Upper lobe of right lung (tissue), 1 donor: Measurements from ENCODE around the gene TLR8. TPM values are rescaled to one million over a fixed set of nuclear protein-coding genes. Genes with fewer than 3 reads are reported as not detected.

ENCODE experiments used
- ATAC-seq: fragments of 200-7000 bp; cut with Tn5 transposase; one replicate; pipeline ENCODE4 v1.9.1; 2020; ENCODE audit warnings: mild to moderate bottlenecking, moderate library complexity
- DNase-seq: peaks from one replicate; pipeline ENCODE4 v3.0.0-alpha.2; 2020
- H3K27ac ChIP-seq: fragments of 200-600 bp; one replicate; pipeline ENCODE4 v1.8.0; 2022
- H3K27me3 ChIP-seq: fragments of 200-600 bp; one replicate; pipeline ENCODE4 v1.8.0; 2022; ENCODE audit warnings: mild to moderate bottlenecking
- H3K36me3 ChIP-seq: fragments of 200-600 bp; one replicate; pipeline ENCODE4 v1.8.0; 2022
- H3K4me1 ChIP-seq: fragments of 200-600 bp; one replicate; pipeline ENCODE4 v1.8.0; 2022
- H3K4me3 ChIP-seq: fragments of 200-600 bp; one replicate; pipeline ENCODE4 v1.8.0; 2022; ENCODE audit warnings: mild to moderate bottlenecking
- H3K9me3 ChIP-seq: fragments of 200-600 bp; one replicate; pipeline ENCODE4 v1.8.0; 2022
- intact Hi-C: fragments of 100-400 bp; cut with DNase I; formaldehyde crosslinking; loops from one replicate; pipeline ENCODE4 v1.11.0; 2022
- total RNA-seq: library from RNA; stranded (reverse); fragmentation: NEBNext Ultra II Directional; extraction: Animal tissue kit (Norgen Biotek cat#: 25700); gene quantifications from one replicate; pipeline ENCODE4 v1.2.1, GENCODE V29; 2021
- TF ChIP-seq, protein P1 (sequence below): fragments of 200-600 bp; IDR thresholded peaks from one replicate; pipeline ENCODE4 v1.8.0; 2022; ENCODE audit warnings: antibody characterized with exemption
- donor health status: DM: no; HTN: yes; CAD: no; lungs with severe emphysema.

TLR8 gene
- total RNA-seq, 1 donor from 2014 or later: 17.8 TPM

DNA sequence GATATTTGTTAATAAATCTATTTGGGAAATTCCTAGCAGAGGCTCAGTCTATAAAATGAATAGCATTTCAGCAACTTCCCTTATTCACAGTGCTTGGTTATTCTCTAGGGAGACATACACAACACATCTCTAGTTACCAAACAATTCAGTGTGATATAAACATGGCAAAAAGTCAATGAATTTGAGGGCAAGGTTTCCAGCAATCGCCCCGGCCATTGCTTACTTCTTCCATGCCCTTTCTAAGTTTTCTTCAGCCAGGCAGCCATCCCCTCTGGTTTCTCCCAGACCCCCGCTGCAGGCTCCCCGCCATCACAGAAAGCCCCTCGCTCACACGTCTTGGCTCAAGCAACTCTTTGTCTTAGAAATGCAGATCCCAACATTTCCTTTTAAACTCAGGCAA is 35.2 kb upstream of the TLR8 start:
- H3K4me1 ChIP-seq: no peaks in the 10 kb centered on the region
- no peak overlapping the region for H3K27ac ChIP-seq
- TF ChIP-seq, protein P1, sequence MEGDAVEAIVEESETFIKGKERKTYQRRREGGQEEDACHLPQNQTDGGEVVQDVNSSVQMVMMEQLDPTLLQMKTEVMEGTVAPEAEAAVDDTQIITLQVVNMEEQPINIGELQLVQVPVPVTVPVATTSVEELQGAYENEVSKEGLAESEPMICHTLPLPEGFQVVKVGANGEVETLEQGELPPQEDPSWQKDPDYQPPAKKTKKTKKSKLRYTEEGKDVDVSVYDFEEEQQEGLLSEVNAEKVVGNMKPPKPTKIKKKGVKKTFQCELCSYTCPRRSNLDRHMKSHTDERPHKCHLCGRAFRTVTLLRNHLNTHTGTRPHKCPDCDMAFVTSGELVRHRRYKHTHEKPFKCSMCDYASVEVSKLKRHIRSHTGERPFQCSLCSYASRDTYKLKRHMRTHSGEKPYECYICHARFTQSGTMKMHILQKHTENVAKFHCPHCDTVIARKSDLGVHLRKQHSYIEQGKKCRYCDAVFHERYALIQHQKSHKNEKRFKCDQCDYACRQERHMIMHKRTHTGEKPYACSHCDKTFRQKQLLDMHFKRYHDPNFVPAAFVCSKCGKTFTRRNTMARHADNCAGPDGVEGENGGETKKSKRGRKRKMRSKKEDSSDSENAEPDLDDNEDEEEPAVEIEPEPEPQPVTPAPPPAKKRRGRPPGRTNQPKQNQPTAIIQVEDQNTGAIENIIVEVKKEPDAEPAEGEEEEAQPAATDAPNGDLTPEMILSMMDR: no peak
- H3K36me3 ChIP-seq: no peaks in the 10 kb centered on the region
- intact Hi-C loops: no loop called here
- no peak overlapping the region for H3K4me3 ChIP-seq
- H3K27me3 ChIP-seq: no peaks in the 10 kb centered on the region
- ATAC-seq: no peak
- no peak for DNase-seq
- H3K9me3 ChIP-seq: no peaks in the 10 kb centered on the region

DNA sequence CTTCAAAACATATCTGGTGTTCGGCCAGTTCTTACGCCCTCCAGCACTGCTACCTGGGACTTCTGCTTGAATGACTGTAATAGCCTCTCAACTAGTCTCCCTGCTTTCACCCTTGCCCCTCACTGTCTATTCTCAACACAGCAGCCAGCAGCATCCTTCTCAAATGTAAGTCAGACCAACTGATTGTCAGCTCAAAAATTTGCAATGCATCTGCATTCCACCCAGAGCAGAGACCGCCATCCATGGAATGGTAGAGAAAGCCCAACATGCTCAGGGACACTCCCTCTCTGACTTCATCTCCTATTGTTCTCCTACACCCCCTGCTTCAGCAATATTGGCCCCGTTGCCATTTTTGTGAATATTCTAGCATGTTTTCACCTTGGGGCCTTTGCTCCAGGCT is 33.7 kb upstream of the TLR8 start:
- Histone ChIP-seq H3K4me3 (no peak overlapping the region), H3K36me3 (no peaks in the 10 kb centered on the region), H3K27me3 (no peaks in the 10 kb centered on the region), H3K9me3 (no peaks in the 10 kb centered on the region), H3K4me1 (no peaks in the 10 kb centered on the region), H3K27ac (no peak overlapping the region)
- intact Hi-C loops: no loop called here
- TF ChIP-seq, protein P1: no peak
- DNase-seq (no peak), ATAC-seq (no peak)

DNA sequence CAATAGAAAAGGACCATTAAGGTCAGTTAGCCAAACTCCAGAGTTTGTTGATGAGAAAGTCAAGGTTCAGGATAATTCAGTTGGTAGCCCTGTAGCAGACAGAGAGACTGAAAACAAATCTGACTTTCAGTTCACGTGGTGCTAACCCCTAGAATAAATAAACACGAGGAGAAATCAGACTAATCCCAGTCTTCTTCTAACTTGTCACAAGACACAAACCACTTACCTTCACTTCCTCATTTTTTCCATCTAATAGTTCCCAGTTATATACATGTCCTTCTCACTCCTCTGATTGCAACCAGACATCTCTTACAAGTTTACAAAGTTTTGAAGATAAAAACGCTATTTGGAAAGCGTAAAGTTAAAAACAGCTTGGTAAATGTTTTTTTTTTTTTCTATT is 31.8 kb upstream of the TLR8 start:
- TF ChIP-seq, protein P1: no peak
- no peak overlapping the region for H3K27ac ChIP-seq
- no peak overlapping the region for H3K4me3 ChIP-seq
- no peaks in the 10 kb centered on the region for H3K27me3 ChIP-seq
- H3K4me1 ChIP-seq: no peaks in the 10 kb centered on the region
- ATAC-seq (no peak), DNase-seq (no peak)
- intact Hi-C loops: no loop called here
- no peaks in the 10 kb centered on the region for H3K9me3 ChIP-seq
- no peaks in the 10 kb centered on the region for H3K36me3 ChIP-seq

DNA sequence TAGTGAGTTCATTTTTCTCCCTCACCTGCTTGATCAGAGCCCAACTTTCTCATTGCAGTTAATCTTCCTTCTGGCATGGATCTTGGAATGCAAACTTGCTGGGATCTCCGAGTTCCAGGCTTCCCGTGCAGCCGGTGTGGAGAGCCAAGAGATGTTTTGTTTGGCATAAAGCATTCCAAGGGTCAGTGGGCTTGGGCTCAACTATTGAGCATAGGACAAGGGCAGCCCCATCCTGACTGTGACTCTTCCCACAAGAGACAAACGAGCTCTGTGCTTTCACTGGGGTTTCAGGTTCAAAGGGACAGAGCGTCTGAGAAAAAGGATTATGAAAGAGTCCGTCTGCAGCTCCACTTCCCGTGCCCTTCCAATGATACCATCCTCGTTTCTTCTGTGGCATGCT is 29.0 kb upstream of the TLR8 start:
- Histone ChIP-seq H3K27ac (no peak overlapping the region), H3K4me3 (no peak overlapping the region), H3K9me3 (no peaks in the 10 kb centered on the region), H3K4me1 (no peaks in the 10 kb centered on the region), H3K36me3 (no peaks in the 10 kb centered on the region), H3K27me3 (no peaks in the 10 kb centered on the region)
- ATAC-seq (no peak), DNase-seq (no peak)
- TF ChIP-seq, protein P1: no peak
- intact Hi-C loops: no loop called here

DNA sequence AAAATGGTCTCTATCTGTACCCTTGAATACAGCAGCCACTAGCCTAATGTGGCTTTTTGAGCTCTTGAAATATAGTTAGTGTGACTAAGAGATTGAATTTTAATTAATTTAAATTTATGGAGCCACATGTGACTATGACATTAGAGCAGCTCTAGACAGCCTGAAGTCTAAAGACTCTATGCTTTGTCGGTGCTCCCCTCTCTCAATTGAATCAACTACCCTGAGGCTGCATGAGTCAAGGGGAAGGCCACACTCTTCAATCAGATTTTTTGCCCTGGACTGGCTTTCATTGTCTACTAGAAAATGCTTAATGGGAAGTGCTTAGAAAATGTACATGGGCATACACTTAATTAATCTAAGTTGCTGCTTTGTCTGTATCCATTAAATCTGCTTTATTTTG is 27.9 kb upstream of the TLR8 start:
- DNase-seq: no peak
- no peak overlapping the region for H3K27ac ChIP-seq
- H3K9me3 ChIP-seq: no peaks in the 10 kb centered on the region
- H3K36me3 ChIP-seq: no peaks in the 10 kb centered on the region
- no peaks in the 10 kb centered on the region for H3K27me3 ChIP-seq
- no peak overlapping the region for H3K4me3 ChIP-seq
- intact Hi-C loops: no loop called here
- no peak for ATAC-seq
- no peaks in the 10 kb centered on the region for H3K4me1 ChIP-seq
- TF ChIP-seq, protein P1: no peak

DNA sequence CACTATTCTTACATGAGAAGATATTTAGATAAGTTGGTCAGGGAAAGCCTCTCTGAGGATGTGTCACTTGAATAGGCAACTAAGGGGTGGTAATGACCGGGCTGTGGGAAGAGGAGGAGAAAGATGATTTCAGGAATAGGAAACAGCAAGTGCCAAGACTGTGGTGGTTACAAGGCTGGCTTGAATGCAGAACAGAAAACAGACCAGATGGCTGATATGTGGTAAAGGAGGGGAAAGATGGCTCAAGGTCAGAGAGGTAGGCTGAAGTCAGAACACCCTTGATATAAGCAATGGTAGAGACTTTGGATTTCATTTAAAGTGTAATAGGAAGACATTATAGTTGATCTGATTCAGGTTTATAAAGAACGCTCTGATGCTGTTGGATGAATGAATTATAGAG is 24.5 kb upstream of the TLR8 start:
- TF ChIP-seq, protein P1: no peak
- DNase-seq: no peak
- Histone ChIP-seq H3K9me3 (no peaks in the 10 kb centered on the region), H3K27ac (no peak overlapping the region), H3K4me3 (no peak overlapping the region), H3K36me3 (no peaks in the 10 kb centered on the region), H3K4me1 (no peaks in the 10 kb centered on the region), H3K27me3 (no peaks in the 10 kb centered on the region)
- no peak for ATAC-seq
- intact Hi-C loops: no loop called here
